HG03575 (cell line): ENCODE measurements around the gene BCL11A.

Experiments
- ATAC-seq: cut with Tn5 transposase; IDR thresholded peaks from one replicate; pipeline ENCODE4 v1.9.1; 2021; ENCODE audit not compliant: unreplicated experiment, insufficient number of reproducible peaks, low FRiP score; ENCODE audit errors: extremely low read depth

Gene BCL11A

GRCh38 chr2:60478660-60479059, 74.8 kb downstream of the BCL11A start:
- no peak for ATAC-seq

- no peak for ATAC-seq
These were observed 77.1 kb downstream of the BCL11A start for GRCh38 chr2:60476206-60476954.

GRCh38 chr2:60475123-60475830, 78.2 kb downstream of the BCL11A start:
- no peak for ATAC-seq

GRCh38 chr2:60474301-60474700, 79.2 kb downstream of the BCL11A start:
- ATAC-seq: no peak

- no peak for ATAC-seq
These were observed 79.9 kb downstream of the BCL11A start for GRCh38 chr2:60473546-60473945.

- ATAC-seq: no peak
These were observed 80.7 kb downstream of the BCL11A start for GRCh38 chr2:60472663-60473289.

GRCh38 chr2:60472041-60472440, 81.4 kb downstream of the BCL11A start:
- ATAC-seq: no peak

GRCh38 chr2:60470340-60470739, 83.1 kb downstream of the BCL11A start:
- no peak for ATAC-seq

- ATAC-seq: no peak
These were observed 83.7 kb downstream of the BCL11A start for GRCh38 chr2:60469536-60470317.

GRCh38 chr2:60468382-60469085, 84.9 kb downstream of the BCL11A start:
- ATAC-seq: no peak

- no peak for ATAC-seq
These were observed 87.2 kb downstream of the BCL11A start for GRCh38 chr2:60466161-60466702.

- ATAC-seq: no peak
These were observed 87.7 kb downstream of the BCL11A start for GRCh38 chr2:60465736-60466135.

- ATAC-seq: no peak
These were observed 90.2 kb downstream of the BCL11A start for GRCh38 chr2:60463249-60463648.

- ATAC-seq: no peak
These were observed 91.9 kb downstream of the BCL11A start for GRCh38 chr2:60461421-60462108.

GRCh38 chr2:60460577-60461420, 92.7 kb downstream of the BCL11A start:
- no peak for ATAC-seq

GRCh38 chr2:60459851-60460250, 93.6 kb downstream of the BCL11A start:
- no peak for ATAC-seq

- ATAC-seq: no peak
These were observed 97.2 kb downstream of the BCL11A start for GRCh38 chr2:60456115-60456770.
